H1 (cell line): ENCODE data around the gene GARS1. TPM values are rescaled to one million over a fixed set of nuclear protein-coding genes. Genes with fewer than 3 reads are reported as not detected.

ENCODE experiments used
- MAX ChIP-seq: IDR thresholded peaks from 2 replicates; pipeline ENCODE4 v1.6.1; 2012; ENCODE audit warnings: inconsistent platforms
- polyA plus RNA-seq, 7 experiments: library from polyadenylated mRNA; depleted of rRNA in 3 of 7; stranded (reverse) in 5 of 7; unstranded in 2 of 7; fragments of >200 nt in 5 of 7; fragments of 200-250 nt in 2 of 7; gene quantifications; 1 replicate in 5 of 7; 2 replicates in 1 of 7; 4 replicates in 1 of 7; pipeline versions ENCODE4 v1.2.1 to v1.2.3, GENCODE V29; 2011 to 2013; ENCODE audit warnings: missing spikeins in 2 of 7, mixed read lengths in 2 of 7
- total RNA-seq: library from RNA; stranded (reverse); fragmentation: NEBNext Ultra II Directional; extraction: Animal tissue kit (Norgen Biotek cat#: 25700); gene quantifications from 2 replicates; pipeline ENCODE4 v1.2.1, GENCODE V29; 2021

GARS1 gene
- total and polyA plus RNA-seq, 2 of the 8 experiments (the other 6 are each of a cell fraction or from before 2014, with no cell fraction given): 270 to 476 TPM

- no peak for TF ChIP-seq MAX
Observed at GRCh38 chr7:30634193-30634626, 39.5 kb downstream of the GARS1 start (continued).
